Natural killer cell (primary cell): ENCODE data around the gene NPAS3. TPM values are rescaled to one million over a fixed set of nuclear protein-coding genes. Genes with fewer than 3 reads are reported as not detected.

Experiments used
- ATAC-seq, 3 donors: fragments of 150-1000 bp in 2 of 3; fragments of 200-7000 bp in 1 of 3; cut with Tn5 transposase; 1 replicate in 1 of 3; 2 replicates in 2 of 3; pipeline ENCODE4 v1.10.0; 2021; ENCODE audit warnings: mild to moderate bottlenecking in 2 of 3, moderate library complexity in 2 of 3
- DNase-seq, 2 donors: peaks; one replicate each; pipeline versions ENCODE4 v3.0.0 to v3.0.0-alpha.2; 2013 to 2021; ENCODE audit warnings: mixed read lengths in 1 of 2
- H3K27ac ChIP-seq: one replicate; pipeline ENCODE4 v1.5.1; 2013; ENCODE audit warnings: mild to moderate bottlenecking, low read length
- H3K27me3 ChIP-seq: one replicate; pipeline ENCODE4 v1.6.1; 2013; ENCODE audit warnings: low read length; ENCODE audit not compliant: control insufficient read depth, insufficient read depth
- H3K36me3 ChIP-seq: one replicate; pipeline ENCODE4 v1.6.1; 2013; ENCODE audit warnings: low read length; ENCODE audit not compliant: control insufficient read depth, insufficient read depth
- H3K4me1 ChIP-seq: one replicate; pipeline ENCODE4 v1.6.1; 2013; ENCODE audit warnings: low read length; ENCODE audit not compliant: control insufficient read depth, insufficient read depth
- H3K4me3 ChIP-seq: one replicate; pipeline ENCODE4 v1.5.1; 2013; ENCODE audit warnings: low read length
- H3K9me3 ChIP-seq: one replicate; pipeline ENCODE4 v1.6.1; 2013; ENCODE audit warnings: low read length; ENCODE audit not compliant: control insufficient read depth, insufficient read depth
- H3K27ac Mint-ChIP-seq, 2 donors: one replicate each; pipeline ENCODE4 v1.8.0; 2022; ENCODE audit warnings: mild to moderate bottlenecking in 2 of 2, mixed read lengths in 2 of 2, moderate library complexity in 1 of 2
- H3K27me3 Mint-ChIP-seq, 2 donors: one replicate each; pipeline ENCODE4 v1.8.0; 2022; ENCODE audit warnings: low read depth in 2 of 2, mixed read lengths in 2 of 2
- H3K36me3 Mint-ChIP-seq: one replicate; pipeline ENCODE4 v1.8.0; 2022; ENCODE audit warnings: mixed read lengths
- H3K4me1 Mint-ChIP-seq, 2 donors: one replicate each; pipeline ENCODE4 v1.8.0; 2022; ENCODE audit warnings: mixed read lengths in 2 of 2
- H3K4me3 Mint-ChIP-seq: one replicate; pipeline ENCODE4 v1.8.0; 2022; ENCODE audit warnings: mild to moderate bottlenecking, moderate library complexity, mixed read lengths
- H3K9me3 Mint-ChIP-seq, 2 donors: one replicate each; pipeline ENCODE4 v1.8.0; 2022; ENCODE audit warnings: mixed read lengths in 2 of 2
- WGBS: methylation state at CpG from one replicate; pipeline ENCODE4 v1.1.7; 2013; ENCODE audit warnings: missing lambda C conversion rate; ENCODE audit not compliant: insufficient coverage; 5-methylcytosine and 5-hydroxymethylcytosine counted together
- intact Hi-C: fragments of 100-400 bp; cut with micrococcal nuclease; formaldehyde crosslinking; loops from one replicate; pipeline ENCODE4 v1.14.2; 2022
- total RNA-seq, 4 donors: library from RNA; stranded (reverse); fragments of 120-200 nt in 1 of 4; gene quantifications; one replicate each; pipeline versions ENCODE4 v1.2.3 to v1.2.4, GENCODE V29; 2013 to 2022
- TF ChIP-seq, protein P1 (sequence below): fragments of 200-600 bp; IDR thresholded peaks from one replicate; pipeline ENCODE4 v1.8.0; 2022; ENCODE audit warnings: antibody characterized with exemption

The NPAS3 gene
- total RNA-seq, 3 donors from 2014 or later (not counting 1 experiment from before 2014, with no cell fraction given), result not detected

DNA sequence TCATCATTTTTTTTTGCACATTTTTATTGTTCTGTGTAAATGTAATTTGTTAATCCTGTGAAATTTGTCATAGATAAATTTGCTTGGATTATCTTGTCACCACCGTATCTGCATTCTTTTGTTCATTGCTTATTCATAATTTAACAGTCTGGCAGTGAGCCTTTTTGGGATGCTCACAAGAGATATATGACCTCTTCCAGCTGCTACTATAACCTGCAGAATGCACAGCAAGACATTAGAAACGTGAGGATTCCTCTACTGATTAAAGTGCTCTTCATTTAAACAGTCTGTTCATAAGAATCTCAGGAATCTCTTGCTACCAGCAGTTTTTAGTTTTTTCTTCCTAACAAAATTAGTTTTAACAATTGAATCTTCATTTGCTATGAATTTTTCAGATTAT lies 9.1 kb downstream of the NPAS3 start:
- peaks cover 6% of the 10 kb centered on the region for H3K27me3 ChIP-seq
- H3K4me1 ChIP-seq, result no peaks in the 10 kb centered on the region
- no peaks in the 10 kb centered on the region for H3K9me3 ChIP-seq
- Mint-ChIP-seq H3K27ac (no peak overlapping the region), H3K36me3 (no peaks in the 10 kb centered on the region), H3K27me3 (peaks cover 0 to 5% of the 10 kb centered on the region in 2 donors), H3K4me3 (no peak overlapping the region), H3K4me1 (no peaks in the 10 kb centered on the region), H3K9me3 (no peaks in the 10 kb centered on the region)
- no peaks in the 10 kb centered on the region for H3K36me3 ChIP-seq
- DNase-seq (no peak), ATAC-seq (no peak)
- H3K4me3 ChIP-seq, result no peak overlapping the region
- H3K27ac ChIP-seq, result no peak overlapping the region
- TF ChIP-seq, protein P1, sequence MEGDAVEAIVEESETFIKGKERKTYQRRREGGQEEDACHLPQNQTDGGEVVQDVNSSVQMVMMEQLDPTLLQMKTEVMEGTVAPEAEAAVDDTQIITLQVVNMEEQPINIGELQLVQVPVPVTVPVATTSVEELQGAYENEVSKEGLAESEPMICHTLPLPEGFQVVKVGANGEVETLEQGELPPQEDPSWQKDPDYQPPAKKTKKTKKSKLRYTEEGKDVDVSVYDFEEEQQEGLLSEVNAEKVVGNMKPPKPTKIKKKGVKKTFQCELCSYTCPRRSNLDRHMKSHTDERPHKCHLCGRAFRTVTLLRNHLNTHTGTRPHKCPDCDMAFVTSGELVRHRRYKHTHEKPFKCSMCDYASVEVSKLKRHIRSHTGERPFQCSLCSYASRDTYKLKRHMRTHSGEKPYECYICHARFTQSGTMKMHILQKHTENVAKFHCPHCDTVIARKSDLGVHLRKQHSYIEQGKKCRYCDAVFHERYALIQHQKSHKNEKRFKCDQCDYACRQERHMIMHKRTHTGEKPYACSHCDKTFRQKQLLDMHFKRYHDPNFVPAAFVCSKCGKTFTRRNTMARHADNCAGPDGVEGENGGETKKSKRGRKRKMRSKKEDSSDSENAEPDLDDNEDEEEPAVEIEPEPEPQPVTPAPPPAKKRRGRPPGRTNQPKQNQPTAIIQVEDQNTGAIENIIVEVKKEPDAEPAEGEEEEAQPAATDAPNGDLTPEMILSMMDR, result no peak
- 77% methylated on average over 2 of the region's 2 CpGs for WGBS
- intact Hi-C loops, result no loop called here

GRCh38 chr14:32950584-32950983 lies 11.9 kb downstream of the NPAS3 start:
- Histone ChIP-seq H3K4me1 (no peaks in the 10 kb centered on the region), H3K4me3 (no peak overlapping the region), H3K27ac (no peak overlapping the region), H3K9me3 (no peaks in the 10 kb centered on the region), H3K36me3 (no peaks in the 10 kb centered on the region), H3K27me3 (peaks cover 2% of the 10 kb centered on the region)
- ATAC-seq, result no peak
- peaks cover 3 to 4% of the 10 kb centered on the region in 2 donors for H3K9me3 Mint-ChIP-seq
- WGBS, result 64% methylated on average over 2 of the region's 2 CpGs
- H3K36me3 Mint-ChIP-seq, result no peaks in the 10 kb centered on the region
- no peak overlapping the region for H3K4me3 Mint-ChIP-seq
- H3K4me1 Mint-ChIP-seq, result no peaks in the 10 kb centered on the region
- H3K27ac Mint-ChIP-seq, result no peak overlapping the region
- intact Hi-C loops, result no loop called here
- DNase-seq, result no peak
- no peaks in the 10 kb centered on the region for H3K27me3 Mint-ChIP-seq
- TF ChIP-seq, protein P1, result no peak

- no peaks in the 10 kb centered on the region for H3K4me1 Mint-ChIP-seq
- peaks cover 0 to 2% of the 10 kb centered on the region in 2 donors for H3K9me3 Mint-ChIP-seq
- H3K4me3 Mint-ChIP-seq, result no peak overlapping the region
- Histone ChIP-seq H3K9me3 (no peaks in the 10 kb centered on the region), H3K4me3 (no peak overlapping the region), H3K27me3 (no peaks in the 10 kb centered on the region), H3K36me3 (no peaks in the 10 kb centered on the region), H3K27ac (no peak overlapping the region), H3K4me1 (no peaks in the 10 kb centered on the region)
- no peak for ATAC-seq
- WGBS, result 100% methylated on average over 2 of the region's 3 CpGs
- no peak overlapping the region for H3K27ac Mint-ChIP-seq
- H3K27me3 Mint-ChIP-seq, result no peaks in the 10 kb centered on the region
- intact Hi-C loops, result no loop called here
- no peaks in the 10 kb centered on the region for H3K36me3 Mint-ChIP-seq
- DNase-seq, result no peak
- TF ChIP-seq, protein P1, result no peak
Observed at GRCh38 chr14:32967421-32967820, 28.7 kb downstream of the NPAS3 start.

DNA sequence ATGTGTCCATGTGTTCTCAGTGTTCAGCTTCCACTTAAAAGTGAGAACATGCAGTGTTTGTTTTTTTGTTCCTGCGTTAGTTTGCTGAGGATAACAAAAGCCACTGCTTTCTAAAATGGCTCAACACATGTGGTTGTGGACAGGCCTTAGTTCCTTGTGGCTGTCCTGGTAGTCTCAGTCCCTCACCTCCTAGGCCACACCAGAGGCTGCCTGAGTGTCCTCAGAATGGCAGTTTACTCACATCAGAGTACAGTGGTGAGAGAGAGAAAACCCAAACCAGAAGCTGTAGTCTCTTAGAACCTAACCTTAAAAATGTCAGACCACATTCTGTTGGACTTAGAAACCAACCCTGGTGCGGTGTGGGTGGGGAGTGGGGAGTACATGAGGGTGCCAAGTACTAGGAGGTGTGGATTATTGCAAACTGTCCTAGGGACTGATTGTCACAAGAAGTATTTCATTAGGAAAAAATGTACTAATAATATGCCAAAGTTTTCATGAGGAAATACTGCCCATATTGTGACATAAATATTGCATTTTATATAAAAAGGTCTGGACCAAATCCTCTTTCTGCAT lies 30.4 kb downstream of the NPAS3 start:
- no peaks in the 10 kb centered on the region for H3K4me1 Mint-ChIP-seq
- no peak for ATAC-seq
- intact Hi-C loops, result no loop called here
- no peak overlapping the region for H3K27ac ChIP-seq
- H3K4me3 ChIP-seq, result no peak overlapping the region
- TF ChIP-seq, protein P1, result no peak
- no peaks in the 10 kb centered on the region for H3K4me1 ChIP-seq
- H3K9me3 ChIP-seq, result no peaks in the 10 kb centered on the region
- no peaks in the 10 kb centered on the region for H3K36me3 Mint-ChIP-seq
- peaks cover 0 to 2% of the 10 kb centered on the region in 2 donors for H3K9me3 Mint-ChIP-seq
- no peak overlapping the region for H3K27ac Mint-ChIP-seq
- no peaks in the 10 kb centered on the region for H3K27me3 Mint-ChIP-seq
- WGBS, result 60% methylated on average over 2 of the region's 2 CpGs
- DNase-seq, result no peak
- no peaks in the 10 kb centered on the region for H3K27me3 ChIP-seq
- no peaks in the 10 kb centered on the region for H3K36me3 ChIP-seq
- H3K4me3 Mint-ChIP-seq, result no peak overlapping the region
